GM21423 (cell line): ENCODE measurements around the gene KIAA0232.
"Not testable (repeated sequence)": the region's sequence is repeated elsewhere in the genome, so short reads cannot be mapped to it uniquely, and the experiment has no call there.

Source experiments
- ATAC-seq: cut with Tn5 transposase; IDR thresholded peaks from one replicate; pipeline ENCODE4 v1.9.1; 2021; ENCODE audit warnings: mild to moderate bottlenecking, moderate library complexity; ENCODE audit not compliant: unreplicated experiment

The KIAA0232 gene

DNA sequence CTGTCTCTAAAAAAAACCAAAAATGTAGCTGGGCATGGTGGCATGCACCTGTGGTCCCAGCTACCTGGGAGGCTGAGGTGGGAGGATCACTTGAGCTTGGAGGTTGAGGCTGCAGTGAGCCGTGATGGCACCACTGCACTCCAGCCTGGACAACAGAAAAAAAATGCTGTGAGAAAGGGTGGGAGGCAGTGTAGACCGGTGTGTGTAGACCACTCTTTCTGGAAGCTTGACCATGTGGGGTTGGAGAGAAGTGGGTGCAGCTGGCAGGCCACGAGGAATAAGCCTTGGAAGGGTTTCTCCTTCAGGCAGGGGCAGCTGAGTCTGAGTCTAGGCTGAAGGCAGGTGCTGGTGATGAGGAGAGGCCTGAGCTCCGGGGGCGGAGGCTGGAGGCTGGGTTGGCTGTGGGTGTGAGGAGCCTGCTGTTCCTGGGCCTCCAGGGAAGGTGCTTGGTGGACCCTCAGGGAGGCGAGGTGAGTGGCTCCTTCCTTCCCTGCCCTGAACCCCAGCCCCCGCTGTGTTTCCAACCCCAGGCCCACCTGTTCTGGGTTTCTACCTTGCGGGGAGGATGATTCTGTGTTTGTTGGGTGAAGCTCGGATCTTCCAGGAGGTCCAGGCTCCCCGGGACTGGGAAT, 117.8 kb downstream of the KIAA0232 start:
- ATAC-seq = no peak

DNA sequence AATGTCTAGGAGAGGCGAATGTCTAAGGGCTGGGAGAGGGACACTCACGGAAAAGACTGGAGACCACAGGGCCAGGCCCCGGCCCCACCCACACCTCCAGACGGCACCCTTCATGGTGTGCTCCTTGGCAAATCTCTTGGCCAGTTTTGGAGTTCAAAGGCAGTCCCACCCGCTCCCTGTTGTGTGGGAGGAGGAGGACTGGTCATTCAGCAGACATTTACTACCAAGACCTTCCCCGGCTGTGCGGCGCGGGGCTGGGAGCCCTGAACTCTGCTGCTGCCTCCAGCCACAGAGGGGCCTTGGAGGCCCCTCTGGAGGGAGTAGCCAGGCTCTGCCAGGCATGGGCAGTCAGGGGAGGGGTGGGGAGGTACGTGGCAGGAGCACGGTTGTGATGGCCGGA, 118.4 kb downstream of the KIAA0232 start:
- ATAC-seq = no peak

DNA sequence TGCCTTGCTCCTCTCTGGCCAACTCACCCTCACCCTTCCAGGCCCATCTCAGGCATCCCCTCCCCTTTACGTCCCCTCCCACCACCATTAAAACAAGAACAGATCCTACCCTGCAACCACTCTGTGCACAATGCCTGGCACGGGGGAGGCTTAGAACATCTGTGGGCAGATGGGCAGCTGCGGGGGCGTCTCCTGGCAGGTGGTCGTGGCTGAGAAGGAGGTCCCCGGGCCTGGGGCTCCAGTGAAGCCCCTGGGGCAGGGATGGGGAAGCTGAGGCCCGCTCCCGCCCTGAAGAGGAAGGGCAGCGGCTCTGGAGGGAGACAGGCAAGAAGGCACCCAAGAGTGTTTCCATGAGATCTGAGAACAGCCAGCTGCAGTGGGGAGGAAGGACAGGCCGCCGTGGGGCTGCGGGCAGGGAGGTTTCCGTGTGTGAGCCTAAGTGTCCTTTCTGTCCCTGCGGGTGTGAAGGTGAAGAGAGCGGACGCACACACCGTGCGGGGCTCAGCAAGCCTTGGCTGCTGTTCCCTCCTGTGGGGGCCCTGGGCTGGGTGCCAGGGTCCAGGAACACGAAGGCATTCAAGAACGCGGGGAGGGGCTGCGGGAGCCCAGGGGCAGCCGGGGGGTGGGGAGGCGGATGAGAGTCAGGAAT, 119.3 kb downstream of the KIAA0232 start:
- no peak for ATAC-seq

DNA sequence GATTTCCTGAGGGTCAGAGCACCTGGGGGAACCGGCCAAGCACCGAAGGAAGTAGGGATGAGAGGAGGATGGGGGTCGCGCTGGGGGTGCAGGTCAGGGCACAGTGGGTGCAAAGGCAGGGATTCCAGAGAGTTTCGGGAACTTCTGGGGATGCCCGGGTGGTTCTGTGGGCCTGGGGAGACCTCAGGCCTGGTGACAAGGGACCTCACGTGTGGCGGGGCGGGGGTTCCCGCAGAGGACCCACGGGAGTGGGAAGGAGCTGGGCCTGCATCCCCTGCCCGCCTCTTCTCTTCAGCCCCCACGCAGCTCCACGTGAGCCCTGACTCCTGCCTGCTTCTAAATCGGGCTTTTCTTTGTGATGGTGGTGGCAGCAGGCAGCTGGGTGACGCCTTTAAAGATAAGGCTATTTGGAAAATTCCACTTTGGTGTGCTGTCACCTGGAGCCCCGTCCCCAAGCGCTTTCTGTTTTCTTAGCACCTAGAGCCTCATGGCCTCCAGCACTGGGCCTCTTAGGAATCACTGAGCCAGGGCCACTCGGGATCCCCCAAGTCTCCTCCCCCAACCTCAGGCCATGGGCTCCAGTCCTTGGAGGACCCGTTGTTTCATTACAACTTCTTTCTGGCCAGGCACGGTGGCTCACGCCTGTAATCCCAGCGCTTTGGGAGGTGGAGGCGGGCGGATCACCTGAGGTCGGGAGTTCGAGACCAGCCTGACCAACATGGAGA, 120.0 kb downstream of the KIAA0232 start:
- ATAC-seq = no peak

DNA sequence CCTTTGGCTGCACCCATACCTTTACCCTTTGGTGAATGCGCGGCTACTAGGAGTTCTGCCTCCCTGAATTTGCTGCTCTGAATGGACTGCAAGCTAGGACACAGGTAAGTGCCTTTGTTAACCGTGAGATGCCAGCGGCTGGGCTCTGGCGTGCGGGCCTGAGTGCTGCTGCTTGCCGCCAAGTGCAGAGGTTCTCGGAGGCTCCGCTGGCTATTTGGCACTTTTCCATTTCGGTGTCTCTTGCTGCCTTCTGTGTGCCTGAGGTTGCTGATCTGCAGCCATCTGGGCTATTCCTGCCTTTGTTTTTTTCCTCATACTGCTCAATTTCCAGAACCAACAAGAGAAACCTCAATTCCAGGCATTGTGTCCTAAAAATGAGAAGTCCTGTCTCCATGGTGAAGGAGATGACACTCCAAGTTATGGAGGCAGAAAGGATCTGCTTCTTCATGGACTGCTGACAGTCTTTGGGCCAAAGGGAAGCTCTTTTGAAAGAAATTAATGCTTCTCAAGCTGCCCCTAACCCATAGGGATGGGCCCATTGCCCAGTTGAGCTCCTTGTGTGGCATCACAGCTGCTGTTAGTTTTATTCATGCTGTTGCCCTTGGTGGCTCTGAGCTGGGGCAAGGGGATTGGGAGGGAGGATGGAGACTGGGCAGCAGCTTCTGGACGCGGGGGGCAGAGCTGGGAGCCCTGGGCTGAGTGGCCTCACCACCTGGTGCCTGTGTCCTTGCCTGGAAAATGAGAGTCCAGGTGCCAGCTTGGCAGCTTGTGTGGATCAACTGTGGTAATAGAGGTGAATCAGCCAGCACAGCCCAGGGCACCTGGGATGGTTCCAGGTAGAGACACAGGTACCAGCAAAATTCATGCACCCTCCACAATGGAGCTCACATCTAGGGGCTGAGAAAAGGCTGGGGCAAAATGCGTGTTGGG, 123.3 kb downstream of the KIAA0232 start:
- ATAC-seq = no peak

DNA sequence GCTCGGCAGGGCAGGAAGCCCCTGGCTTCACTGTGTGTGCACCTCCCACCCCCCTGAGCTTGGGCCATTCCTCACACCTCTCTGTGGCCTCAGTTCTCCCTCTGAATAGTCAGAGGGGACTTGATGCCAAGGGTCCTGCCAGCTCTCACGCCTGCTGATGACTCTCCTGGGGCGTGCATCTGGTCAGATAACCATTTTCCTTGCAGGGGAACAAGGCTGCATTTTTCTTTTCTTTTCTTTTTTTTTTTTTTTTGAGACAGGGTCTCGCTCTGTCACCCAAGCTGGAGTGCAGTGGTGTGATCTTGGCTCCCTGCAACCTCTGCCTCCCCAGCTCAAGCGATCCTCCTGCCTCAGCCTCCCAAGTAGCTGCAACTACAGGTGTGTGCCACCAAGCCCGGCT, 124.0 kb downstream of the KIAA0232 start:
- not testable (repeated sequence) for ATAC-seq

DNA sequence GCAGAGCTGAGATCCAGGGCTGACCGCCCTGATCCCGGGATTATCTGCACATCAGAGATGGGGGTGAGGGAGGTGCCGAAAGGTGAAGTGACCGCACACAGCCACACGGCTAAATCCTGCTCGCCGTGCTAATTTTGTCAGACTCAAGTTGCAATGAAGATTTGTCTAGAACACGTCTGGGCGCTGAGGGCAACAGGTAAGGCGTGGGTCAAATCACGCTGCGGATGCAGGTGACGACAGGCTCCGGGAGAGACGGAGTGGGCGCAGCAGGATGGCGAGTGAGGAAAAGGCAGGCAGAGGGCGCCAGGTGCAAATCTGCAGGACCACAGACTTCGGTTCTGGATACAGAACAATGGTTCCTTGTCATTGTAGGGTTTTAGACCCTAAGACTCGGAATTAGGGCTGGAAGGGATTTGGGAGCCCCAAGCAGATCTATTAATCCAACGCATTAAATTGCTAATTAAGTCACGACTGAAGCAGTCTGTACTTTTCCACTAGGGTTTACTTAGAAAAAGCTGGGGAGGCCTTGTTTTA, 125.2 kb downstream of the KIAA0232 start:
- ATAC-seq = no peak

DNA sequence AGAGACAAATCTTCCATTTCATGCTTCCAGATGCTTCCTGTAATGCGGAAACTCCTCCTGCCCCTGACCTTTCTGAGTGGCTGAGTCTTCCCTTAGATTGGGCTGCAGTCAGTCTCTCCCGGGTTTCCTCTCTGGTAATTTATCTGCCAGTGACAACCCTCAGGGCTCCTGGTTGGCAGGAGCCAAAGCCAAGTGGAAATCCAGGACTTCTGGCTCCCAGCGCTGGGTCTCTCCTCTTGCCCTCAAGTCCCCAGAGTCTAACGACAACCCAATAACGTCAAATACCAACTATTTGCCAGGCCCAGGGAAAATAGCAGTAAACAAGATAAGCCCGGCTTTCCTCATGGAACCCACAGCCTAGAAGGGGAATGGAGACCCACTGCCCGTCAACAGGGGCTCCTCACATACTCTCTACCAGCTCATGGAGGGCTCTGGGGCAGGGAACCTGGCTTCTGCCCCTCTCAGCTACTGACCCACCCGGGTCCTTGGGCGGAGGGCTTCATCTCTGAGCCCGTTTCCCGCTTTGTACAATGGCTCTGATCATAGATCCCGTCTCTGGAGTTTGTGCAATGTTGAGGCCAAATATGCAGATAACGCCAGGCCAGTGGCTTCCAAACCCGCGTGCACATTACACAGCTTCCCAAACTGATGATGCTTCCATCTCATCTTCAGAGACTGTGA, 126.0 kb downstream of the KIAA0232 start:
- ATAC-seq = no peak

DNA sequence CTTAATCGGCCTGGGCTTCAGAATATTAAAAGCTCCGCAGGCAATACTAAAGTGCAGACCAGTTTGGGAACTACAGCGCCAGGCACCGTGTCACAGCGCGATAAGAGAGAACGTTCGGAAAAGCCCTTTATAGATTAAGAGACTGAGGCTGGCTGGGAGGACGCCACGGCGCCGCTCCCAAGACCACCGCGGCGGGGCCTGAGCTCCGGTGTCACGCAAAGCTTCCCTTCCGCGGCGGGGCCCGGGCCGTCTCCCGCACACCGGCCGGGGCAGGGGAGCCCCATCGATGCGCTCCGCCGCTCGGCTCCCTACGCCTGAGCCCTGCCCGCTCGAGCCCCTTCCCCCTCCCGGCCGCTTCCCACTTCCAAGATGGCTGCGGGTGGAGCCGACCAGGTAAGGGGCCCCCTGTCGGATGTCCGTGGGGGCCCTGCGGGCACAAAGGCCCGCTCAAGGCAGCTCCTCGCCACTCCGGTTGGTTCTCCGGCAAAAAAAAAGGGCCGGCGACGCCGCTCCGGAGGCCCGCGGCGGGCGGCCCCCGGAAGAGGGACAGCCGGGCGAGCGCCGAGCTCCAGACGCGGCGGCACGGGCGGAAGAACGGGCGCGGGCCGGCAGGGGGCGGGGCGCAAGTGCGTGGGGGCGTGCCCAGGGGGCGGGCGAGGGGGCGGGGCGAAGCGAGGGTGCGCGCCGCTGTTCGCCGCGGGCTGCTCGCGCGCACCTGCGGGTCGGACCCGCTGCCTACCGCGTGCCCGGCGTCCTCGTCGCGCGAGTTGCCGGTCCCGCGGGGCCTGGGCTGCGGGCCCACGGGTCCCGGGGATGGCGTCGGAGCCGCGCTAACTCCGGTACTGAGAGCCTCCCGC, 126.8 kb downstream of the KIAA0232 start, which contains the start of gene TBC1D14:
TSS of gene TBC1D14 (plus strand) at position 714 of the 857 bp plus-strand sequence. CDS start 13,564 bp downstream, outside the sequence.
- peak; percentile 84 for ATAC-seq

DNA sequence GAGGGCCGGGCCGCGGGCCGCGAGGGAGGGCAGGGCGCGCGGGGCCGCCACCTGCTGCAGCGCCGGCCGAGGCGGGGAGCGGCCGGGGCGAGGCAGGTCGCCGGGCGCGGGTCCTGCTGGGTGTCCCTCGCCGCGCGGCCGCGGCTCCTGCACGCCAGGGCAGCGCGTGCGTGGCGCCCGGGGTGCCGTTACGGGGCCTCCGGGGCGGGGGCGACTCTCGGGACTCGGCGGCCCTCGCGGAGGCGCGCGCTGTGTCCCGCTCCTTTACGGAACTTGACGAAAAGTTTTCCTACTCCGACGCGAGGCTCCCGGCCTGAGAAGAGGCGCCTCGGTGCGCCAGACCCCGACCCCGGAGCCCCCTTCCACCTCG, 127.4 kb downstream of the KIAA0232 start:
- peak; percentile 31 for ATAC-seq

DNA sequence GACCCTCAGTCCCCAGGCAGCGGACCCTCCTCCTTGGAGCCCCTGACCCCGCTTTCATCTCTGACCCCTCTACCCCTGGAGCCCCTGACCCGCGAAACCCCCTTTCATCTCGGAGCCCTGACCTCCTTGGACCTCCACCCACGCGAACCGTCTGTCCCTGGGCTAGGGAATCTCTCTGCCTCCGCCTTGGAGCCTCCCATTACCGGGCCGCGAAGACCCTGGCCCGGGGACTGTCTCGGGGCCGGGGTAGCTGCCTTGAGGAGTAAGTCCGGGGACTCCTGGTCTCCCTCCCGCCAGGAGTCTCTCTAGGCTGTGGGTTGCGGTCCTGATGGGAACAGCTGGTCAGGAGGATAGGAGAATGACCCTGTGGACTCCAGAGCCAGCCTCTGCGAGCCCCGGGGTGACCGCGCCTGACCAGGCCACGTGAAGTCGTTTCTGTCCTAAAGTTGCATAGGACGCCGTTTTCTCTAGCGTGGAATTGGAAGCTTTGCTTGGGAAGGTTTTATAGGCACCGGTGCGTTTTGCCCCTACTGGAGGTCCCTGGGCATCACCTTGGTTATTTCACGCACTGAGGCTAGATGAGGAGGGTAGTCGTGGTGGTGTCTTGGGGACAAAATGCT, 127.9 kb downstream of the KIAA0232 start:
- no peak for ATAC-seq

DNA sequence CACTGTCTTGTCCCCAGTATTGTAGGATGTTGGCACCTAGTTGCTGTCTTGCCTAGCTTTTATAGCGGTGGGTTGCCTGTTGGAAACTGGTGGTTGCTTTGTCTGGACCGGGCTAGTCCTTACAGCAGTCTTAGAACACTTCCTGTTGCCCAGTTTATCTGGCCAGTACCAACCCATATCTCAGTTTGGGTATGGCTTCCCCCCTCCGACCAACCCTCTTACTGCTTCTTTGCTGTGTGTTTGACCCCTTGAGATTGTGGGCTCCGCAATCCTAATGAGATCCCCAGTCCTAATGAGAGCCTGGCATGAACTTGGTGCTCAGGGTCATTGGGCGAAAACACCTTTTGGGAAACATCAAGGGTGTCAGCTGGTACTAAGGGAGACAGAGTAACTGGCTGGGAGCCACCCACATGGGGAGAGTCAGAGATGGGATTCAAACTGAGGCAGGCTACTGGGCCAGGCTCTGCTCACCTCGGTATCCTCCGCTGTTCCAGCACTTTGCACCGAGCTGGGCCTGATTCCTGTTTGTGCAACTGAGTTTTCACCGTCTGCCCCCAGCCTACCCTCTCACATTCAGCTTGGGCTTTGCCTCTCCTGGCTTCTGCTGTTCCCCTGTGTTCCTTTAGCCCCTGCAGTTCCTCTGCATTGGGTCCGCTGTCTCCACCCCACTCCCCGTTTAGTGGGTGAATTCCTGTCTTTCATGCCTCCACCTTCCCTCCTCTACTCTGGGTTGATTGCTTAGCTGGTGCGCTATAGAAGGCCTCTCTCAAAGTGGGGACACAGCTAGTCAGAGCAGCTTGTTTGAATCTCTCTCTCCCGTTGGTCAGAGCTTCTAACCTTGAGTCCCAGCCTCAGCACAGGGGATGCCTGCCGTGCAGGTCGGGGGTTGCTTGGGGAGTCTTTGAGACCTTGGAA, 128.7 kb downstream of the KIAA0232 start:
- no peak for ATAC-seq

DNA sequence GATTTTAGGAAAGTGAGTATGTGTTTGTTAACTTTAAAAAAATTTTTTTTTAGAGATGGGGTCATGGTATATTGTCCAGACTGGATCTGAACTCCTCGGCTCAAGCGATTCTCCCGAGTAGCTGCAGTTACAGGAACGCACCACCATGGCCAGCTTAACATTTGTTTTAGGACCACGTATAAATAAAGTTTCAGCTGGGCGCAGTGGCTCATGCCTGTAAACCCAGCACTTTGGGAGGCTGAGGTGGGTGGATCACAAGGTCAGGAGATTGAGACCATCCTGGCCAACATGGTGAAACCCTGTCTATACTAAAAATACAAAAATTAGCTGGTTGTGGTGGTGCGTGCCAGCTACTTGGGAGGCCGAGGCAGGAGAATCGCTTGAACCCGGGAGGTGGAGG, 129.4 kb downstream of the KIAA0232 start:
- ATAC-seq = not testable (repeated sequence)

DNA sequence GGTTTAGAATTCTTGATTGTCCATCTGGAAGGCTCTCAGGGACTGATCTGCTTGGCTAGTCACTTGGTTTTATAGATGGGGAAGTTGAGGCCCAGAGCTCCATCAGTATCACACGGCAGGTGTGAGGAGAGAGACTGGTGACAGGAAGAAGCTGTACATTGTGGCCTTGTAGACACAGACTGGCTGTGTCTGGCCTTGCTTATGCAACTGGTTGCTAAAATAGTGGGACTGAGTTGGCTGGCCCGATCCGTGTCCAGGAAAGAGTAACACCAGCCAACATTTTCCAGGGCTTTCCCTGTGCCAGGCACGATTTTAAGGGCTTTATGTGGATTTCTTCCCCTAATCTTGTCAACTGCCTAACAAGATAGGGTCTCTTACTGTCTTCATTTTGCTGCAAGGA, 129.9 kb downstream of the KIAA0232 start:
- ATAC-seq = no peak

DNA sequence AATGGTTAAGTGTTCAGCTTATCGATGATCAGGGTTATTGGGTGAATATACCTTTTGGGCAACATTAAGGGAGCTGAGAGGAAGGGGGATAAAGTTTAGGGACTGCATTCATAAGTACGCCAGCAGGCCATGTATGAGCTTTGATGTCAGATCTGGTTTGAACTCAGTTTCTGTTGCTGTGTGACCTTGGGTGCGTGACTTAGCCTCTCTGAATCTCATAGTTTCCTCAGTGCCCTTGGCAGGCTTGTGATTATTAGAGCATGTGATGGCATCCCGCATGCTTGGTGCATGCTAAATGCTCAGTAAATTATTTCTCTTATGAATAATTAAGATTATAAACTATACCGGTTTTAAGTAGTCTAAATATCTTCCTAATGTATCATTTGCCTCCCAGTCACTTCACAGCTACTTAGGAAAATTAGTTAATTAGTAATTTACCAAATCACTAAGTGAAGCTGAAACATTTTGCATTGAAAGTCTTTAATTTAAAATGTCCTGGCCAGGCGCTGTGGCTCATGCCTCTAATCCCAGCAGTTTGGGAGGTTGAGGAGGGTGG, 130.9 kb downstream of the KIAA0232 start:
- ATAC-seq = no peak

DNA sequence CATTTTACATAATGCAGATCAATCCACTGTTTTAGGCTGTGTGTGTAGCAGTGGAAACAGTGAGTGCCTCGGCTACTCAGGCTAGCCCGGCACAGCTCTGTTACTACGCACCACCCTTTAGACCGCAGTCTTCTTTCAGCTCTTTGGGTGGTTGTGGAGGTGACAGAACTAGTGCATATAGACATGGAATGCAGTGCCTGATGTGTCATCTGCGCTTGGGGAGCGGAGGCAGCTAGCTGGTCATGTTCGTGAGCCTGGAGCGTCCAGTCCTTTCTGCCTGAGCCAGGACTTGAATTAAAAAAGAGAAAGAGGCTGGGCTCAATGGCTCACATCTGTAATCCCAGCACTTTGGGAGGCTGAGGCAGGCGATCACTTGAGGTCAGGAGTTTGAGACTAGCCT, 131.9 kb downstream of the KIAA0232 start:
- ATAC-seq = no peak
